GM12878 (cell line): ENCODE measurements around the gene PTPRF. TPM values are rescaled to one million over a fixed set of nuclear protein-coding genes. Genes with fewer than 3 reads are reported as not detected.

Source experiments
- ATAC-seq: fragments of 200-7000 bp; cut with Tn5 transposase; 3 replicates; pipeline ENCODE4 v1.9.1; 2020; ENCODE audit warnings: mild to moderate bottlenecking, moderate library complexity
- BruUV-seq: library from RNA; stranded (reverse); fragments of 400-500 nt; replicated peaks from 2 replicates; lab custom pipeline; 2021; lab: Mats Ljungman, UMichigan
- CTCF ChIA-PET: fragments of 300-600 bp; sonication (Branson Sonifier 250); formaldehyde crosslinking; extraction: SDS; loops from one replicate; lab custom pipeline; 2021; ENCODE audit warnings: inconsistent platforms; lab: Yijun Ruan, JAX
- POLR2A ChIA-PET: fragments of 350-600 bp; formaldehyde crosslinking; extraction: SDS; loops from one replicate; lab custom pipeline; 2021; ENCODE audit warnings: inconsistent platforms; lab: Charles Lee
- RAD21 ChIA-PET: fragments of 300-600 bp; sonication (Branson Sonifier 250); formaldehyde crosslinking; loops from one replicate; lab custom pipeline; 2023; ENCODE audit warnings: antibody characterized with exemption; ENCODE audit not compliant: unreplicated experiment; lab: Charles Lee
- SMC1A ChIA-PET: fragments of 300-600 bp; sonication (Branson Sonifier 250); formaldehyde crosslinking; loops from one replicate; lab custom pipeline; 2023; ENCODE audit not compliant: unreplicated experiment, uncharacterized antibody; lab: Charles Lee
- DNase-seq: peaks from one replicate; pipeline ENCODE4 v3.0.0-alpha.2; 2011; ENCODE audit warnings: low read depth, low spot score
- FAIRE-seq: peaks from 3 replicates; lab custom pipeline; 2011; peaks lifted over from hg19 to GRCh38; lab: Jason Lieb, UNC
- H2AFZ ChIP-seq: 2 replicates; pipeline ENCODE4 v1.6.0; 2011; ENCODE audit warnings: low read depth, low read length, control low read depth; ENCODE audit not compliant: control insufficient read depth
- H3K27ac ChIP-seq: 2 replicates; pipeline ENCODE4 v1.5.1; 2011; ENCODE audit warnings: control low read depth; ENCODE audit not compliant: control insufficient read depth, insufficient read depth
- H3K27me3 ChIP-seq, 2 experiments: replicated peaks in 1 of 2; 2 replicates each; pipeline versions ENCODE4 v1.6.0 to v1.6.1; 2011; ENCODE audit warnings: low read length in 1 of 2; ENCODE audit not compliant: control insufficient read depth in 2 of 2, insufficient read depth in 2 of 2
- H3K36me3 ChIP-seq, 2 experiments: 2 replicates each; pipeline ENCODE4 v1.5.1; 2011; ENCODE audit warnings: low read length in 1 of 2; ENCODE audit not compliant: control insufficient read depth in 2 of 2, insufficient read depth in 2 of 2
- H3K4me1 ChIP-seq: 2 replicates; pipeline ENCODE4 v1.6.1; 2011; ENCODE audit warnings: mild to moderate bottlenecking, low read length, moderate library complexity, mixed read lengths; ENCODE audit not compliant: control insufficient read depth, insufficient read depth
- H3K4me2 ChIP-seq: 2 replicates; pipeline ENCODE4 v1.6.0; 2011; ENCODE audit warnings: control low read depth; ENCODE audit not compliant: control insufficient read depth, insufficient read depth
- H3K4me3 ChIP-seq: fragments of 200-600 bp; sonication (generic); 2 replicates; pipeline ENCODE4 v1.5.1; 2016
- H3K79me2 ChIP-seq: 2 replicates; pipeline ENCODE4 v1.6.0; 2011; ENCODE audit warnings: low read length; ENCODE audit not compliant: control insufficient read depth, insufficient read depth
- H3K9ac ChIP-seq: 2 replicates; pipeline ENCODE4 v1.8.0; 2011; ENCODE audit warnings: low read length, control low read depth, mixed read lengths; ENCODE audit not compliant: control insufficient read depth, insufficient read depth
- H3K9me3 ChIP-seq: replicated peaks from 3 replicates; pipeline ENCODE4 v1.5.1; 2011; ENCODE audit warnings: mild to moderate bottlenecking, low read length; ENCODE audit not compliant: control insufficient read depth, insufficient read depth
- H4K20me1 ChIP-seq: 2 replicates; pipeline ENCODE4 v1.6.0; 2011; ENCODE audit not compliant: control insufficient read depth, insufficient read depth
- BHLHE40 ChIP-seq, 2 experiments: fragments of 450-650 bp in 1 of 2; IDR thresholded peaks; 2 replicates each; pipeline ENCODE4 v1.6.1; 2011 to 2017; ENCODE audit warnings: low read depth in 2 of 2, borderline replicate concordance in 1 of 2, improper control_type of control experiment in 1 of 2, low read length in 1 of 2, mild to moderate bottlenecking in 1 of 2
- KDM1A ChIP-seq: fragments of 200-600 bp; sonication (generic); IDR thresholded peaks from 2 replicates; pipeline ENCODE4 v1.6.1; 2016; ENCODE audit warnings: borderline replicate concordance
- NR2C2 ChIP-seq: IDR thresholded peaks from 2 replicates; pipeline ENCODE4 v1.6.1; 2011; ENCODE audit warnings: borderline replicate concordance, low read depth; ENCODE audit not compliant: control insufficient read depth, insufficient read length
- POLR2AphosphoS5 ChIP-seq: IDR thresholded peaks from 2 replicates; pipeline ENCODE4 v1.6.1; 2011; ENCODE audit warnings: mild to moderate bottlenecking, low read length, inconsistent platforms
- SIX5 ChIP-seq: IDR thresholded peaks from 2 replicates; pipeline ENCODE4 v1.6.1; 2011; ENCODE audit warnings: mild to moderate bottlenecking, low read depth, low read length, moderate library complexity; ENCODE audit not compliant: severe bottlenecking
- SRF ChIP-seq, 2 experiments: IDR thresholded peaks; 2 replicates each; pipeline ENCODE4 v1.6.1; 2011; ENCODE audit warnings: low read depth in 2 of 2, low read length in 2 of 2, mild to moderate bottlenecking in 1 of 2, moderate library complexity in 1 of 2
- SUPT20H ChIP-seq: IDR thresholded peaks from 2 replicates; pipeline ENCODE4 v1.6.1; 2011; ENCODE audit warnings: low read depth, mild to moderate bottlenecking, low read length, moderate library complexity, borderline replicate concordance; ENCODE audit not compliant: control insufficient read depth
- TCF12 ChIP-seq: IDR thresholded peaks from 2 replicates; pipeline ENCODE4 v1.6.1; 2011; ENCODE audit warnings: low read depth, mild to moderate bottlenecking, low read length
- WGBS: methylation state at CpG from one replicate; pipeline ENCODE4 v1.1.6; 2016; ENCODE audit warnings: low lambda C conversion rate; ENCODE audit not compliant: insufficient replicate concordance, insufficient coverage; ENCODE audit errors: missing lambda C conversion rate; 5-methylcytosine and 5-hydroxymethylcytosine counted together
- in situ Hi-C: fragments of 300-500 bp; cut with MboI; formaldehyde crosslinking; loops from 9 replicates; pipeline ENCODE4 v1.14.3; 2018; ENCODE audit warnings: mixed read lengths
- intact Hi-C: fragments of 100-400 bp; cut with micrococcal nuclease; formaldehyde crosslinking; loops from one replicate; pipeline ENCODE4 v1.14.2; 2022; ENCODE audit not compliant: unreplicated experiment
- polyA plus RNA-seq, 11 experiments: library from polyadenylated mRNA; depleted of rRNA in 4 of 11; unstranded in 6 of 11; stranded (reverse) in 5 of 11; fragments of >200 nt; fragmentation: Nextera tagmentation in 4 of 11; fragmentation: Illumina TruSeq in 1 of 11; extraction: Ambion mirVana in 4 of 11; extraction: Trizol in 1 of 11; gene quantifications; 1 replicate in 1 of 11; 2 replicates in 10 of 11; pipeline versions ENCODE4 v1.2.1 to v1.2.3, GENCODE V29; 2011 to 2016; ENCODE audit warnings: inconsistent platforms in 2 of 11, missing spikeins in 2 of 11, low read depth in 1 of 11
- total RNA-seq, 4 experiments: library from RNA; depleted of rRNA in 3 of 4; stranded (reverse); fragments of >200 nt in 3 of 4; fragmentation: Illumina TruSeq in 1 of 4; extraction: Trizol in 1 of 4; gene quantifications; 2 replicates each; pipeline versions ENCODE4 v1.2.1 to v1.2.3, GENCODE V29; 2013 to 2021
- TF ChIP-seq, protein P1 (sequence below): IDR thresholded peaks from 2 replicates; pipeline ENCODE4 v1.6.1; 2012; ENCODE audit warnings: improper control_type of control experiment, low read depth, low read length; ENCODE audit not compliant: insufficient replicate concordance
- TF ChIP-seq, protein P2 (sequence below), 3 experiments: IDR thresholded peaks in 2 of 3; conservative IDR thresholded peaks in 1 of 3; 2 replicates each; pipeline ENCODE4 v1.5.1; 2011; ENCODE audit warnings: low read depth in 3 of 3, low read length in 3 of 3, mild to moderate bottlenecking in 3 of 3, control low read depth in 2 of 3, moderate library complexity in 2 of 3, inconsistent platforms in 1 of 3, mixed read lengths in 1 of 3; ENCODE audit not compliant: control insufficient read depth in 2 of 3, insufficient read depth in 1 of 3; ENCODE audit errors: extremely low read depth in 1 of 3
- TF ChIP-seq, protein P3 (sequence below): fragments of 450-650 bp; IDR thresholded peaks from 2 replicates; pipeline ENCODE4 v1.6.1; 2018; ENCODE audit warnings: mild to moderate bottlenecking, low read depth, moderate library complexity; ENCODE audit not compliant: partially characterized antibody

Gene PTPRF
- total and polyA plus RNA-seq, 10 of the 15 experiments (the other 5 are each of a cell fraction or from before 2014, with no cell fraction given), result 0.04 to 2.6 (median 0.32) TPM

DNA sequence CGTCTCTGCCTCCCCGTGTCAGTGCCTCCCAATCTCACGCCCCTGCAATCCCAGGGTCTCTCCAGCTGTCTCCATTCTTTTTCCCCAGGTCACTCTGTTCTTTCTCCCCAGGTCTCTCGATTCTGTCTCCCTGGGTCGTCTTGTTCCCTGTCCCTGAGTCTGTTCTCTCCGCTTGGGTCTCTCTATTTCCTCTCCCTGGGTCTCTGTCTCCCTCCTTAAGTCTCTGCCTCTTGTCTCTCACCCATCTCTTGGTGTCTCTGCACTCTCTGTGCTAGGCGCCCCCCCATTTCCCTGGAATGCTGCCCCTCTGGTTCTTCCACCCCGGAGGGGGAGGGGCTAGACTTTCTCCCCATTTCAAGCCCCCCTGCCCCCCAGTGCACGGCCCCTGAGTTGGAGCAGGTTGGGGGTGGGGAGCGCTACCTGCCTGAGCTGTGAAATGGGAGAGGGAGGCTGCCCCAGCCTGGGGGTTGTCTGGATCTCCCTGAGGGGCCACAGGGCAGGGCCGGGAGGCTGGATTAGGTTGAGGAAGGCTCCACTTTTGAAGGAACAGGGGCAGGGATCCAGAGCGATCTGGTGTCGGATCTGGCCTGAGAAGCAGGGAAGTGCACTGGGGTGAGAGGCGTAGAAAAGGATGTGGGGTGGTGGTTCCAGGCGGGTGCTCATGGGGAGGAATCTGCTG, 1.4 kb downstream of the PTPRF start:
- Histone ChIP-seq H3K4me2 (peak overlapping the region; percentile 81), H4K20me1 (no peaks in the 10 kb centered on the region), H3K36me3 (no peaks in the 10 kb centered on the region), H3K9me3 (no peaks in the 10 kb centered on the region), H3K79me2 (no peaks in the 10 kb centered on the region), H3K4me3 (no peak overlapping the region), H3K27me3 (peaks cover 7 to 11% of the 10 kb centered on the region in 2 experiments), H2AFZ (no peak overlapping the region), H3K4me1 (no peaks in the 10 kb centered on the region), H3K27ac (no peak overlapping the region), H3K9ac (no peak overlapping the region)
- POLR2A ChIA-PET, result no interaction called here
- FAIRE-seq, result no peak
- no TSS peak for BruUV-seq
- intact Hi-C loops, result no loop called here
- no peak for DNase-seq
- SMC1A ChIA-PET, result interaction anchor here (1.2 to 1.7 kb wide), 3 partner anchors 19 to 402 kb away, joined by 4 to 5 read pairs (median 4); no protein-coding TSS in a partner anchor
- RAD21 ChIA-PET, result interaction anchor here (1.2 kb wide), 1 partner anchor 403 kb away, joined by 3 read pairs; no protein-coding TSS in a partner anchor
- in situ Hi-C loops, result no loop called here
- CTCF ChIA-PET, result interaction anchor here (0.8 to 3.4 kb wide), 5 partner anchors 120 to 414 kb away, joined by 3 to 16 read pairs (median 3); no protein-coding TSS in a partner anchor
- ATAC-seq, result no peak
- WGBS, result 37% methylated on average over 15 of the region's 15 CpGs
- no peak for TF ChIP-seq NR2C2
- TF ChIP-seq, protein P1, sequence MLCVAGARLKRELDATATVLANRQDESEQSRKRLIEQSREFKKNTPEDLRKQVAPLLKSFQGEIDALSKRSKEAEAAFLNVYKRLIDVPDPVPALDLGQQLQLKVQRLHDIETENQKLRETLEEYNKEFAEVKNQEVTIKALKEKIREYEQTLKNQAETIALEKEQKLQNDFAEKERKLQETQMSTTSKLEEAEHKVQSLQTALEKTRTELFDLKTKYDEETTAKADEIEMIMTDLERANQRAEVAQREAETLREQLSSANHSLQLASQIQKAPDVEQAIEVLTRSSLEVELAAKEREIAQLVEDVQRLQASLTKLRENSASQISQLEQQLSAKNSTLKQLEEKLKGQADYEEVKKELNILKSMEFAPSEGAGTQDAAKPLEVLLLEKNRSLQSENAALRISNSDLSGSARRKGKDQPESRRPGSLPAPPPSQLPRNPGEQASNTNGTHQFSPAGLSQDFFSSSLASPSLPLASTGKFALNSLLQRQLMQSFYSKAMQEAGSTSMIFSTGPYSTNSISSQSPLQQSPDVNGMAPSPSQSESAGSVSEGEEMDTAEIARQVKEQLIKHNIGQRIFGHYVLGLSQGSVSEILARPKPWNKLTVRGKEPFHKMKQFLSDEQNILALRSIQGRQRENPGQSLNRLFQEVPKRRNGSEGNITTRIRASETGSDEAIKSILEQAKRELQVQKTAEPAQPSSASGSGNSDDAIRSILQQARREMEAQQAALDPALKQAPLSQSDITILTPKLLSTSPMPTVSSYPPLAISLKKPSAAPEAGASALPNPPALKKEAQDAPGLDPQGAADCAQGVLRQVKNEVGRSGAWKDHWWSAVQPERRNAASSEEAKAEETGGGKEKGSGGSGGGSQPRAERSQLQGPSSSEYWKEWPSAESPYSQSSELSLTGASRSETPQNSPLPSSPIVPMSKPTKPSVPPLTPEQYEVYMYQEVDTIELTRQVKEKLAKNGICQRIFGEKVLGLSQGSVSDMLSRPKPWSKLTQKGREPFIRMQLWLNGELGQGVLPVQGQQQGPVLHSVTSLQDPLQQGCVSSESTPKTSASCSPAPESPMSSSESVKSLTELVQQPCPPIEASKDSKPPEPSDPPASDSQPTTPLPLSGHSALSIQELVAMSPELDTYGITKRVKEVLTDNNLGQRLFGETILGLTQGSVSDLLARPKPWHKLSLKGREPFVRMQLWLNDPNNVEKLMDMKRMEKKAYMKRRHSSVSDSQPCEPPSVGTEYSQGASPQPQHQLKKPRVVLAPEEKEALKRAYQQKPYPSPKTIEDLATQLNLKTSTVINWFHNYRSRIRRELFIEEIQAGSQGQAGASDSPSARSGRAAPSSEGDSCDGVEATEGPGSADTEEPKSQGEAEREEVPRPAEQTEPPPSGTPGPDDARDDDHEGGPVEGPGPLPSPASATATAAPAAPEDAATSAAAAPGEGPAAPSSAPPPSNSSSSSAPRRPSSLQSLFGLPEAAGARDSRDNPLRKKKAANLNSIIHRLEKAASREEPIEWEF, result no peak
- TF ChIP-seq TCF12, result no peak
- no peak for TF ChIP-seq SRF (IDR thresholded peaks at IDR 0.05; ENCODE audit: low read depth in 2 of 2, low read length in 2 of 2)
- TF ChIP-seq SUPT20H, result no peak
- TF ChIP-seq, protein P2, sequence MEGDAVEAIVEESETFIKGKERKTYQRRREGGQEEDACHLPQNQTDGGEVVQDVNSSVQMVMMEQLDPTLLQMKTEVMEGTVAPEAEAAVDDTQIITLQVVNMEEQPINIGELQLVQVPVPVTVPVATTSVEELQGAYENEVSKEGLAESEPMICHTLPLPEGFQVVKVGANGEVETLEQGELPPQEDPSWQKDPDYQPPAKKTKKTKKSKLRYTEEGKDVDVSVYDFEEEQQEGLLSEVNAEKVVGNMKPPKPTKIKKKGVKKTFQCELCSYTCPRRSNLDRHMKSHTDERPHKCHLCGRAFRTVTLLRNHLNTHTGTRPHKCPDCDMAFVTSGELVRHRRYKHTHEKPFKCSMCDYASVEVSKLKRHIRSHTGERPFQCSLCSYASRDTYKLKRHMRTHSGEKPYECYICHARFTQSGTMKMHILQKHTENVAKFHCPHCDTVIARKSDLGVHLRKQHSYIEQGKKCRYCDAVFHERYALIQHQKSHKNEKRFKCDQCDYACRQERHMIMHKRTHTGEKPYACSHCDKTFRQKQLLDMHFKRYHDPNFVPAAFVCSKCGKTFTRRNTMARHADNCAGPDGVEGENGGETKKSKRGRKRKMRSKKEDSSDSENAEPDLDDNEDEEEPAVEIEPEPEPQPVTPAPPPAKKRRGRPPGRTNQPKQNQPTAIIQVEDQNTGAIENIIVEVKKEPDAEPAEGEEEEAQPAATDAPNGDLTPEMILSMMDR (IDR thresholded peaks at IDR 0.05 in 2 of 3, conservative IDR thresholded peaks at IDR 0.05 in 1 of 3; ENCODE audit: control insufficient read depth in 2 of 3, extremely low read depth in 1 of 3, insufficient read depth in 1 of 3, low read depth in 3 of 3, low read length in 3 of 3), result no peak
- no peak for TF ChIP-seq SIX5
- no peak for TF ChIP-seq BHLHE40 (IDR thresholded peaks at IDR 0.05; ENCODE audit: borderline replicate concordance in 1 of 2, low read depth in 2 of 2, low read length in 1 of 2)
- no peak for TF ChIP-seq KDM1A
- TF ChIP-seq, protein P3, sequence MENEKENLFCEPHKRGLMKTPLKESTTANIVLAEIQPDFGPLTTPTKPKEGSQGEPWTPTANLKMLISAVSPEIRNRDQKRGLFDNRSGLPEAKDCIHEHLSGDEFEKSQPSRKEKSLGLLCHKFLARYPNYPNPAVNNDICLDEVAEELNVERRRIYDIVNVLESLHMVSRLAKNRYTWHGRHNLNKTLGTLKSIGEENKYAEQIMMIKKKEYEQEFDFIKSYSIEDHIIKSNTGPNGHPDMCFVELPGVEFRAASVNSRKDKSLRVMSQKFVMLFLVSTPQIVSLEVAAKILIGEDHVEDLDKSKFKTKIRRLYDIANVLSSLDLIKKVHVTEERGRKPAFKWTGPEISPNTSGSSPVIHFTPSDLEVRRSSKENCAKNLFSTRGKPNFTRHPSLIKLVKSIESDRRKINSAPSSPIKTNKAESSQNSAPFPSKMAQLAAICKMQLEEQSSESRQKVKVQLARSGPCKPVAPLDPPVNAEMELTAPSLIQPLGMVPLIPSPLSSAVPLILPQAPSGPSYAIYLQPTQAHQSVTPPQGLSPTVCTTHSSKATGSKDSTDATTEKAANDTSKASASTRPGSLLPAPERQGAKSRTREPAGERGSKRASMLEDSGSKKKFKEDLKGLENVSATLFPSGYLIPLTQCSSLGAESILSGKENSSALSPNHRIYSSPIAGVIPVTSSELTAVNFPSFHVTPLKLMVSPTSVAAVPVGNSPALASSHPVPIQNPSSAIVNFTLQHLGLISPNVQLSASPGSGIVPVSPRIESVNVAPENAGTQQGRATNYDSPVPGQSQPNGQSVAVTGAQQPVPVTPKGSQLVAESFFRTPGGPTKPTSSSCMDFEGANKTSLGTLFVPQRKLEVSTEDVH, result no peak
- TF ChIP-seq POLR2AphosphoS5, result no peak
